Measurements from ENCODE around the gene SIN3A.
"Not testable (repeated sequence)": the region's sequence is repeated elsewhere in the genome, so short reads cannot be mapped to it uniquely, and the experiment has no call there.

SIN3A gene

GRCh38 chr15:75451674-75452363, at the start of gene SIN3A:
Gene SIN3A, minus strand, starts transcription at chr15:75451690. Its CDS starts 21,315 bp downstream, at chr15:75430375.
- DNase-seq: peak; percentile 97

DNA sequence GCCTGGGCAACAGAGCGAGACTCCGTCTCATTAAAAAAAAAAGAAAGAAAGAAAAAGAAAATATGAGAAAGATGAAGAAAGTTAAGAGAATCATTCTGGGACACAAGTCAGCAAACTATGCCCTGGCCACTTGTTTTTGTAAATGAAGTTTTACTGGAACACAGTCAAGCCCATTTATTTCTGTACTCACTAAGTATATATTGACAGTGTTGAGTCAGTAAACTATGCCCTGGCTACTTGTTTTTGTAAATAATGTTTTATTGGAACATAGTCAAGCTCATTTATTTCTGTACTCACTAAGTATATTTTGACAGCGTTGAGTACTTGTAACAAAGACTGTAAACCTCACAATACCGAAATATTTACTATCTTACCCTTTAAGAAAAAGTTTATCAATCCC, 42.2 kb upstream of the SIN3A start:
- DNase-seq: no peak

GRCh38 chr15:75483961-75484360, 32.5 kb upstream of the SIN3A start:
- DNase-seq: no peak

- not testable (repeated sequence) for DNase-seq
These were observed 32.1 kb upstream of the SIN3A start for GRCh38 chr15:75483556-75483955.

GRCh38 chr15:75483106-75483505, 31.6 kb upstream of the SIN3A start:
- DNase-seq: no peak

- not testable (repeated sequence) for DNase-seq
These were observed 29.0 kb upstream of the SIN3A start for GRCh38 chr15:75480463-75480862.

GRCh38 chr15:75479670-75480069, 28.2 kb upstream of the SIN3A start:
- no peak for DNase-seq

GRCh38 chr15:75477094-75477493, 25.6 kb upstream of the SIN3A start:
- DNase-seq: not testable (repeated sequence)

DNA sequence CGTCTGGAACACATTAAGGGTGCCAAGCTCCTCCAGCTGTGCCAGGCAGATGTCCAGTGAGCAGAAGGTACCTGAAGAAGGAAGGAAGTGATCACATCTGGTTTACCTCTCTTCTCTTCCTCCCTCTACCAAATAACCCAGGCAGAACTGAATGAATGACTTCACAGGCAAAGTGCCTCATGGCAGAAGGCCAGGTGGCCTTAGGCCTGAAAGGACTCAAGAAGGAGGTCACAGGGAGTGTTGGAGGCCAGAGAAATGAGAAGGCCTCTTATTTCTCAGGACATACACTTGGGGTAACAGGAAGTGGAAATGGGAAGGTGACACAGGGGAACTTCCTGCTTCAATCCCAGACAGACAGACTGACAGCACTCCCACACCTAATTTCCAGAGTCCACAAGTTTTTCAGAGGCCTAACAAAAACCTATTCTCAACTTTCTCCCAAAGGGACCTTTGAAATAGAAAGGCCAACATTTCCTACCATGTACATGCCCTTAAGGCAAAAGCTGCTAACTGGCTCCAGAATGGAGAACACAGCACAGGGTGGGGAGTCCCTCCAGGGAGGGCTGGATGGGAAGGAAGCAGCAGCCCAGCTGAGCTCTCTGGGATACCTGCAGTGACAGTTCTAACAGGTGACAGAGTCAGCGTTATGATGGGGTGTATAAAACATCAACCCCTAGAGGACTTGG, 17.6 kb upstream of the SIN3A start:
- no peak for DNase-seq

DNA sequence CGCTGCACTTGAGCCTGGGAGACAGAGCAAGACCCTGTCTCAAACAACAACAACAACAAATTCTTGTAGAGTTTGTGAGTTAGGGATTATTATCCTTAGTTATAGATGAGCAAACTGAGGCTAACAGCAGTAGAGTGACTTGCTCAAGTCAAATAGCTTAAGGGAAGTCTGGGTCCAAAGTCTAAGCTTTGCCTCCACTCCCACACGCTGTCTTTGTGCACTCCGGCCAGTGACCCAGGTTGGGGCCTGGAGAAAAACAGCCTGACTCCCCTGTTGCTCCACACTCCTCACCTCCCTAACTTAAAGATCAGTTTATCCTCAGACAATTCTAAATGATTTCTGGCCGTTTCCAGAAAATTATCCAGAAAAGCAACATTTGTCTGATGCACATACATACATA, 9.2 kb upstream of the SIN3A start:
- DNase-seq: no peak

DNA sequence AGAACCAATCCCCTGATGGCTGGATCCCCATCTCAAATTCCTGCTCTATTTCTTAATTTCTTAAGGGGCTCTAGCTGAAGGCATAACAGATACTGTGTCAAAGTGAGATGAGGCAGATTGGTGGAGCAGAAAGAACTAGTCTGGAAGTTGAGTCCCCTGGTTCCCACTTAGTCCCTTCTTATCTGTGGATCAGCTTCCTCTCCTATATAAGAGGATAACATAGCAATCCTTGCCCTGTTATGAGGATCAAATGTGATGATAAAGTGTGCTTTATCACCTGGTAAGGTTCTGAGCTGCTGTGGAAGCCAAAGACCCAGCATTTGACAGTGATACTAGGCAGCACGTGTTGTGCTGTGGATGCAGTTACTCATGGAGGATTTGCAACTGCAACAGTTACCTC, 8.1 kb upstream of the SIN3A start:
- no peak for DNase-seq

- no peak for DNase-seq
These were observed 5.2 kb upstream of the SIN3A start for GRCh38 chr15:75456710-75457109.

GRCh38 chr15:75455982-75456531, 4.6 kb upstream of the SIN3A start:
- peak; percentile 60 for DNase-seq

GRCh38 chr15:75455424-75455981, 4.0 kb upstream of the SIN3A start:
- DNase-seq: peak; percentile 38

- peak; percentile 37 for DNase-seq
These were observed 3.2 kb upstream of the SIN3A start for GRCh38 chr15:75454471-75455378.

- DNase-seq: peak; percentile 99
These were observed 2.4 kb upstream of the SIN3A start for GRCh38 chr15:75453703-75454470.

GRCh38 chr15:75452865-75453702, 1.6 kb upstream of the SIN3A start:
- peak; percentile 10 for DNase-seq

DNA sequence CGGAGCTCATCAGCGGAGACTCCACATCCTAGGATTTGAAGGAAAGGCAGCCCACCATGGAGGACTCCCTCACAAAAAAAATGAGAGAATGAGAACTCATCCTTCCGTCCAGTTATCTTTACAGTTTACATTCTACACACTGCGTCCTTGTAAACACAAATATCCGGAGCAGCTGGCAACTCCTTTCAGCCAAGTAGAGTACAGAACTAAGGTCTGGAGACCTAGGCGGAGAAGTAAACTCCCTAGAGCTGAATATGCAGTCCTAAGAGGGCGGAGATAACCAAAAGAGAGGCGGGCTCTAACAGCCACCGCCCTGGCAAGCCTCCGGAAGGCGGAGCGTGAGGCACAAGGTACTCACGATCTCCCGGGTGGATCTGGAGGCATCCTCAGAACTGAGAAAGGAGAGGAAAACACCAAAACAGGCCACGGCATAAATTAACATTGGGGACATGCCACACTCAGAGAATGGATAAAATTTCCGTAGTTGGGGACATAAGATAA, 924 bp upstream of the SIN3A start:
- peak; percentile 39 for DNase-seq

DNA sequence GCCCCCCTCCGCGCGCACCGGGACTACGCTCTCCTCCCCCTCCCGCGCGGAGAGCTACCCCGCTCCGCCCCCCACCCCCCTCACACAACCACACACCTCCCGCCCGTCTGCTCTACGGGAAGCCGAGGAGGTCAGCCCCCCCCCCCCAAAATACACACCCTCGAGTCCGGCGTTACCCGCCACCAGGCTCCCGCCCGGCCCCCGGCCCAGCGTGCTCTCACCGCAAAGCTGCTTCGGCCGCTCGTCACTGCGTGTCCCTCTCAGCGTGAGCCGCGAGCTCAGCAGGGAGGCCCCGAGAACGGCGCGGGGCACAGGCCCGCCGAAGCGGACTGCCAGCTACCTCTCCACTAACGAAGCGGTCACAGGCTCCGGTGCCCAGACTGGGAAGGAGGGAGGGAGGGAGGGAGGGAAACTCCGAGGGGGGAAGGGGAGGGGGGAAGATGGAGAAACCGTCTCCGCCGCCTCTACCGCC, 252 bp downstream of the SIN3A start:
- no peak for DNase-seq

DNA sequence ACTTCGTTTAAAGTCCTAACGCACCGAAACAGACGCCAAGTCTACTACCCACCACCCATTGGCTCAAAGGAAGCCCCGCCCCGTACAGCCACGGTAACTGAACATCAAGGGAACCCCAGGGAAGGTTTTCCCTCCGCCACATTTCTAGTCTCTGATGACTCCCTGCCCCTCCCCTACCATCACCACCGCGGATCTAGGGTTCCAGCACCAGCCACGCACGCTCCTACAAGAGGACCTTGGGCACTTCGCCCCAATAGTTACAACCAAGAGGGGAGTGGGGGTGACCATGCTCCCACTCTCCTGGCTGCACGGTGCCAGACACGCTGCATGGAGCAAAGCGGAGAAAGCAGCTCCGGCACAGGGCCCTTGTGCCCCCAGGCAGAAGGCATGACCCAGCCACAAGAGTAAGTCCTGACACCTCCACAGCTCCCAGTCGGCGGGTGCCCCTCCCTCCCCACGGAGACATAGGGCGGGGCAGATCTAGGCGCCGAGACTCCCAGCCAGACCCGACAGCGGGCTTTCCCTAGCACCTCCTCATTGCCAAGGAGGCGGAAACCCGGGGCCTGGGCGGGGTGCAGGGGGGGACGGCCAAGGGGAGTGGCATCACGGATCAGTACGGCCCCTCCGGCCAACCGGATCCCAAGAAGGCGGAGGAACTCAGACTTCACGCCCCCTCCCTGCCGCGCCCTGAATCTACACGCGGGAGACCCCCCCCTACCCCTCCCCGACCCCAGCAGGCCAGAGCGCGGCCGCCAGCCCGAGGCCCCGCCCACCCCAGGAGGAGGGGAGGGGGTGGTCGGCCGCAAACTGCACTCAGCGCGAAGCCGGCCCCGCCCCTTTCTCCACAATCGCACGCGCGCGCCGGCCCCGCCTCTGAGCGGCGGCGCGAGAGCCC, 936 bp downstream of the SIN3A start:
- peak; percentile 87 for DNase-seq

Measured in NCI-H510A (cell line).